OCI-LY7 (cell line): Measurements from ENCODE around the gene GMDS. TPM values are rescaled to one million over a fixed set of nuclear protein-coding genes. Genes with fewer than 3 reads are reported as not detected.

ENCODE experiments used
- BruUV-seq: library from RNA; stranded (reverse); fragments of 400-500 nt; replicated peaks from 2 replicates; lab custom pipeline; 2021; lab: Mats Ljungman, UMichigan
- CTCF ChIA-PET: fragments of 300-600 bp; sonication (Branson Sonifier 250); formaldehyde crosslinking; loops from one replicate; lab custom pipeline; 2022; ENCODE audit warnings: antibody characterized with exemption; ENCODE audit not compliant: unreplicated experiment; lab: Charles Lee
- POLR2A ChIA-PET: fragments of 300-600 bp; sonication (Branson Sonifier 250); formaldehyde crosslinking; loops from one replicate; lab custom pipeline; 2022; ENCODE audit warnings: antibody characterized with exemption; lab: Charles Lee
- DNase-seq: peaks from one replicate; pipeline ENCODE4 v3.0.0-alpha.2; 2015; ENCODE audit warnings: low spot score
- H2AFZ ChIP-seq: fragments of 200-600 bp; sonication (generic), shearing (Covaris generic); 2 replicates; pipeline ENCODE4 v1.6.1; 2014; ENCODE audit warnings: mild to moderate bottlenecking, antibody characterized with exemption, low read length, moderate library complexity
- H3K27ac ChIP-seq: fragments of 200-600 bp; sonication (generic); 2 replicates; pipeline ENCODE4 v1.5.1; 2014; ENCODE audit warnings: mixed run types, low read depth, mild to moderate bottlenecking, moderate library complexity, low read length, inconsistent platforms; ENCODE audit not compliant: poor library complexity, severe bottlenecking
- H3K36me3 ChIP-seq: fragments of 200-600 bp; sonication (generic); 2 replicates; pipeline ENCODE4 v1.6.1; 2014; ENCODE audit warnings: mild to moderate bottlenecking, antibody characterized with exemption, low read length, moderate library complexity, mixed read lengths; ENCODE audit not compliant: insufficient read depth
- H3K4me1 ChIP-seq: fragments of 200-600 bp; sonication (generic); 2 replicates; pipeline ENCODE4 v1.5.1; 2014; ENCODE audit warnings: mild to moderate bottlenecking, low read length; ENCODE audit not compliant: insufficient read depth, poor library complexity, severe bottlenecking
- H3K4me2 ChIP-seq: fragments of 200-600 bp; sonication (generic); 2 replicates; pipeline ENCODE4 v1.6.1; 2014; ENCODE audit warnings: mild to moderate bottlenecking, low read length
- H3K4me3 ChIP-seq: fragments of 200-600 bp; sonication (generic); 2 replicates; pipeline ENCODE4 v1.5.1; 2014; ENCODE audit warnings: mild to moderate bottlenecking, low read depth, low read length; ENCODE audit not compliant: poor library complexity, severe bottlenecking
- H3K79me2 ChIP-seq: fragments of 200-600 bp; sonication (generic); 2 replicates; pipeline ENCODE4 v1.6.1; 2016; ENCODE audit warnings: low read depth, mild to moderate bottlenecking, low read length, moderate library complexity, mixed read lengths; ENCODE audit not compliant: insufficient read depth
- H3K9me2 ChIP-seq: fragments of 200-600 bp; sonication (generic); 2 replicates; pipeline ENCODE4 v1.6.1; 2016; ENCODE audit warnings: mild to moderate bottlenecking, low read length, mixed read lengths; ENCODE audit not compliant: insufficient read depth
- H3K9me3 ChIP-seq: fragments of 200-600 bp; sonication (generic); 2 replicates; pipeline ENCODE4 v1.6.1; 2014; ENCODE audit warnings: mild to moderate bottlenecking, mixed run types, low read length, mixed read lengths
- H4K20me1 ChIP-seq: fragments of 200-600 bp; sonication (generic); 2 replicates; pipeline ENCODE4 v1.6.1; 2014; ENCODE audit warnings: mild to moderate bottlenecking, antibody characterized with exemption, low read length, moderate library complexity, mixed read lengths; ENCODE audit not compliant: insufficient read depth
- CTCF ChIP-seq: fragments of 200-600 bp; sonication (generic); conservative IDR thresholded peaks from 2 replicates; pipeline ENCODE4 v1.5.1; 2014; ENCODE audit warnings: mild to moderate bottlenecking, antibody characterized with exemption, low read length, moderate library complexity, mixed read lengths
- EZH2phosphoT487 ChIP-seq: fragments of 200-600 bp; sonication (generic); IDR thresholded peaks from 2 replicates; pipeline ENCODE4 v1.6.1; 2018; ENCODE audit warnings: low read depth, borderline replicate concordance, mild to moderate bottlenecking, mixed run types, antibody characterized with exemption, low read length, moderate library complexity, mixed read lengths
- intact Hi-C: fragments of 100-400 bp; cut with micrococcal nuclease; formaldehyde crosslinking; loops from one replicate; pipeline ENCODE4 v1.10.0; 2022; ENCODE audit not compliant: unreplicated experiment
- total RNA-seq, 2 experiments: library from RNA; depleted of rRNA in 1 of 2; stranded (reverse); fragments of >200 nt in 1 of 2; shearing (Covaris generic) in 1 of 2; gene quantifications; 2 replicates each; pipeline ENCODE4 v1.2.3, GENCODE V29; 2014 to 2022

The GMDS gene
- total RNA-seq, 2 experiments from 2014 or later = 9.9 to 26.8 TPM

GRCh38 chr6:2127484-2127911 is 117.9 kb downstream of the GMDS start:
- Histone ChIP-seq H3K4me3 (no peak overlapping the region), H3K9me3 (no peaks in the 10 kb centered on the region), H3K27ac (no peak overlapping the region), H3K4me1 (no peaks in the 10 kb centered on the region), H2AFZ (no peak overlapping the region), H3K79me2 (no peaks in the 10 kb centered on the region), H4K20me1 (no peaks in the 10 kb centered on the region; the same call in 1 of the 2 replicates), H3K9me2 (no peaks in the 10 kb centered on the region), H3K36me3 (no peaks in the 10 kb centered on the region), H3K4me2 (no peak overlapping the region)
- ChIA-PET POLR2A (interaction anchor here (0.7 kb wide), 1 partner anchor 40 kb away, joined by 4 read pairs; no protein-coding TSS in a partner anchor), CTCF (no interaction called here)
- BruUV-seq = no TSS peak
- no peak for DNase-seq
- no peak for TF ChIP-seq EZH2phosphoT487
- TF ChIP-seq CTCF = no peak
- intact Hi-C loops = no loop called here

GRCh38 chr6:2126351-2126750 is 119.1 kb downstream of the GMDS start:
- Histone ChIP-seq H3K4me1 (no peaks in the 10 kb centered on the region), H4K20me1 (no peaks in the 10 kb centered on the region; the same call in 1 of the 2 replicates), H3K27ac (no peak overlapping the region), H3K4me2 (no peak overlapping the region), H3K79me2 (no peaks in the 10 kb centered on the region), H3K9me3 (no peaks in the 10 kb centered on the region), H3K36me3 (no peaks in the 10 kb centered on the region), H3K9me2 (no peaks in the 10 kb centered on the region), H2AFZ (no peak overlapping the region), H3K4me3 (no peak overlapping the region)
- BruUV-seq = no TSS peak
- DNase-seq = no peak
- TF ChIP-seq CTCF (no peak), EZH2phosphoT487 (no peak)
- POLR2A ChIA-PET = interaction anchor here (1.2 kb wide), 2 partner anchors 11 to 13 kb away, joined by 3 read pairs; no protein-coding TSS in a partner anchor
- CTCF ChIA-PET = no interaction called here
- intact Hi-C loops = no loop called here

GRCh38 chr6:2125158-2125557 is 120.2 kb downstream of the GMDS start:
- H2AFZ ChIP-seq = no peak overlapping the region
- H3K36me3 ChIP-seq = no peaks in the 10 kb centered on the region
- no peaks in the 10 kb centered on the region for H3K9me2 ChIP-seq
- CTCF ChIA-PET = no interaction called here
- no TSS peak for BruUV-seq
- POLR2A ChIA-PET = interaction anchor here (1.2 kb wide), 2 partner anchors 10 to 12 kb away, joined by 3 read pairs; no protein-coding TSS in a partner anchor
- H3K4me3 ChIP-seq = no peak overlapping the region
- H3K4me2 ChIP-seq = no peak overlapping the region
- H3K27ac ChIP-seq = no peak overlapping the region
- no peaks in the 10 kb centered on the region for H3K79me2 ChIP-seq
- no peaks in the 10 kb centered on the region for H3K9me3 ChIP-seq
- no peak for TF ChIP-seq CTCF
- TF ChIP-seq EZH2phosphoT487 = no peak
- DNase-seq = no peak
- intact Hi-C loops = no loop called here
- H4K20me1 ChIP-seq = no peaks in the 10 kb centered on the region; the same call in 1 of the 2 replicates
- H3K4me1 ChIP-seq = no peaks in the 10 kb centered on the region
